ENCODE measurements around the gene PSME2.
A peak's percentile ranks its signal among the peaks of the same experiment; 100 is the strongest.

PSME2 gene

DNA sequence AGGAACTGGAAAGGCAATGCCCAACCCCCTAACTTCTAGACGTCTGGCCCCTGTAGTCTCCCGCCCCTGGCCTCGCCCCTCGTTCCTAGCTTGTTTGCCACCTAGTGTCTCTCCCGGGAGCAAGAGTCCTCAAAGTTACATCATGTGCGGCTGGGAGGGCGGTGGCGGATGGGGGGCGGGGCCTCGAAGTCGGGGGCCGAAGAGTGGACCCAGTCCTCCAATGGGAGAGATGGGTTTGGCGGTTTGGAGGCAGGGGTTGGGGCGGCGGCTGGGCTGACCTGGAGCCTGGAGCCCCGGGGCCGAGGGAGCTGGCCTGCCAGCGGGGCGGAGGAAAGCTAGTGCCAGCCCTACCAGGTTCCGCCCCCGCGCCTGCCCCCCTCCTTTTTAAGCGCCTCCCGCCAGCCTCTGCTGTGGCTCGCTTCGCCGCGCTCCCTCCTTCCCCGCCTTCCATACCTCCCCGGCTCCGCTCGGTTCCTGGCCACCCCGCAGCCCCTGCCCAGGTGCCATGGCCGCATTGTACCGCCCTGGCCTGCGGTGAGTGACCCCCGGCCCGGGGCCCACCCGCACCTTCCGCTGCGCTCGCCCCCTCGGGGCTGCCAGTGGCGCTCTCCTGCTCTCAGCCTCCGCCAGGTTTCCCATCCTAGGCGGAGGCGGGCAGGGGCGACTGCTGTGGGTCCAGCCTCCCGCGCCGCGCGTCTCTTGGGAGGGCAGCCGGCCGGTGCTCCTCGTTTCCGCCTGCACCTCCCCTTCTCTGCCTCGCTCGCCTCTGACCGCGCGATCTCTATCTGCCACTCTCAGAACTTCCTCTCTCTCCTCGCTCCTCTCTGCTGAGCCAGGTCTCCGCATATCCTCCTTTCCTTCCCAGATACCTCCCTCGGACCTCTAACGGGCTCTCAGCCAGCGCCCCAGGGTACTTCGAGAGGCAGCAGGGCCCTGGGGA, 52.2 kb downstream of the PSME2 start, which contains the start of gene PCK2:
Gene PCK2, plus strand, starts transcription at position 411 of the 940 bp plus-strand sequence. Its CDS starts 95 bp downstream, at position 506.
- peak; percentile 94 for DNase-seq (ENCODE audit: low read depth, low spot score)
